ENCODE data around the gene TBC1D22B.
"Not testable (repeated sequence)": the region's sequence is repeated elsewhere in the genome, so short reads cannot be mapped to it uniquely, and the experiment has no call there.

TBC1D22B gene

GRCh38 chr6:37314487-37315156, 57.0 kb downstream of the TBC1D22B start:
- in situ Hi-C loops (cut with HindIII; ENCODE audit: low pct_unique_long_range_greater_than_20kb, low sequenced_read_pairs): no loop called here
- TF ChIP-seq JUND (IDR thresholded peaks at IDR 0.05; ENCODE audit: low read depth): no peak
- peak in 1 of 2 experiments; percentile 56 for DNase-seq (ENCODE audit: low read depth in 1 of 2, low spot score in 1 of 2)

- TF ChIP-seq JUND (IDR thresholded peaks at IDR 0.05; ENCODE audit: low read depth): no peak
- DNase-seq (ENCODE audit: low read depth in 1 of 2, low spot score in 1 of 2): no peak
- in situ Hi-C loops (cut with HindIII; ENCODE audit: low pct_unique_long_range_greater_than_20kb, low sequenced_read_pairs): no loop called here
These were observed 57.6 kb downstream of the TBC1D22B start for GRCh38 chr6:37315157-37315515.

- DNase-seq (ENCODE audit: low read depth in 1 of 2, low spot score in 1 of 2): no peak
- TF ChIP-seq JUND (IDR thresholded peaks at IDR 0.05; ENCODE audit: low read depth): no peak
- in situ Hi-C loops (cut with HindIII; ENCODE audit: low pct_unique_long_range_greater_than_20kb, low sequenced_read_pairs): no loop called here
These were observed 58.5 kb downstream of the TBC1D22B start for GRCh38 chr6:37316071-37316470.

DNA sequence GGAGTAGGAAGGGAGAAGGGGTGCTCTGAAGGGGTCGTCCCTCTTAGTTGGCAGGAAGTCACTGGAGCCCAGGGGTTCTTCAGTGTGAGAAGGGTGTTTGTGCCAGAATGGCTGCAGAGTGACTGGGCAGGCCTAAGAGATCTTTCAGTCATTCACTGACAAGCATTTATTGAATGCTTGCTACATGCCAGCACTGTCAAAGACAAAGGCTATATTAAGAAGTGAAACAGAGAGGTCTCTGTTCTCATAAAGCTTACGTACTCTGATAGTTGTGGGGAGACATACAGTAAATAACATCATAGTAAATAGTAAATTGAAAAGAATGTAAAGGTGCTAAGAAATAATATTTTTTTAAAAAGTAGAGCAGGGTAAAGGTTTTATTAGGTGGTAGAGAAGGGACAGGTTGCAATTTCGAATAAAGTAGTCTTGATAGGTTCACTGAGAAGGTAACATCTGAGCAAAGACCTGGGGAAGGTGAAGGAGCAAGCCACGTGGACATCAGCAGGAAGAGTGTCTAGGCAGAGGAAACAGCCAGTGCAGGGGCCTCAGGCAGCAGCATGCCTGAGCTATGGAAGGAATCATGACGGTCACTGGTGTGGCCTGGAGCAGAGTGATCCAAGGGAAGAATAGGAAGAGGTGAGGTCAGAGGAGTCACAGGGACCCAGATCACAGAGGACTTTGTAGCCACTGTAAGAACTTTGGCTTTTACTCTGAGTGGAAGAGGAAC, 59.9 kb downstream of the TBC1D22B start:
- TF ChIP-seq JUND (IDR thresholded peaks at IDR 0.05; ENCODE audit: low read depth): no peak
- in situ Hi-C loops (cut with HindIII; ENCODE audit: low pct_unique_long_range_greater_than_20kb, low sequenced_read_pairs): no loop called here
- no peak for DNase-seq (ENCODE audit: low read depth in 1 of 2, low spot score in 1 of 2)

DNA sequence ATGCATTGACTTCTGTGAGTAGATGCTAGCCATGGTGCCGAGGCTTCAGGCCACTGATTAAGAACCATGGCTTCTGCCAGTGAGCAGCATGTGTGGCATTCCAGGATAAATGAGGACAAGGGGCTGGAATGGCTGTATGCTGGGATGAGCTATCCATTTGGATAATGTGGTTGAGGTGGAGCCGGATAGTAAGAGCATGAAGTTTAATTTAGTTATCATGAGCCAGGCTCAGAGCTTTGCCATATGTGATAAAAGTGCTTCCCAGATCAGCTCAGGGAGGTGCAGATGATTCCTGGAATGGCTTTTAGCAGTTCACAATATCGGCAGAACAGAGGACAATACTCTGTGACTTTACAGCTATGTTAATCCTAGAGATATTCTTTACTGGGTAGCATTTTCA, 61.6 kb downstream of the TBC1D22B start:
- in situ Hi-C loops (cut with HindIII; ENCODE audit: low pct_unique_long_range_greater_than_20kb, low sequenced_read_pairs): no loop called here
- DNase-seq (ENCODE audit: low read depth in 1 of 2, low spot score in 1 of 2): no peak
- TF ChIP-seq JUND (IDR thresholded peaks at IDR 0.05; ENCODE audit: low read depth): no peak

- TF ChIP-seq JUND (IDR thresholded peaks at IDR 0.05; ENCODE audit: low read depth): no peak
- in situ Hi-C loops (cut with HindIII; ENCODE audit: low pct_unique_long_range_greater_than_20kb, low sequenced_read_pairs): no loop called here
- DNase-seq (ENCODE audit: low read depth in 1 of 2, low spot score in 1 of 2): no peak
These were observed 62.4 kb downstream of the TBC1D22B start for GRCh38 chr6:37319856-37320480.

- TF ChIP-seq JUND (IDR thresholded peaks at IDR 0.05; ENCODE audit: low read depth): no peak
- in situ Hi-C loops (cut with HindIII; ENCODE audit: low pct_unique_long_range_greater_than_20kb, low sequenced_read_pairs): no loop called here
- DNase-seq (ENCODE audit: low read depth in 1 of 2, low spot score in 1 of 2): no peak
These were observed 63.1 kb downstream of the TBC1D22B start for GRCh38 chr6:37320646-37321045.

- in situ Hi-C loops (cut with HindIII; ENCODE audit: low pct_unique_long_range_greater_than_20kb, low sequenced_read_pairs): no loop called here
- no peak for TF ChIP-seq JUND (IDR thresholded peaks at IDR 0.05; ENCODE audit: low read depth)
- DNase-seq (ENCODE audit: low read depth in 1 of 2, low spot score in 1 of 2): no peak
These were observed 63.5 kb downstream of the TBC1D22B start for GRCh38 chr6:37321101-37321500.

- in situ Hi-C loops (cut with HindIII; ENCODE audit: low pct_unique_long_range_greater_than_20kb, low sequenced_read_pairs): no loop called here
- no peak for TF ChIP-seq JUND (IDR thresholded peaks at IDR 0.05; ENCODE audit: low read depth)
- DNase-seq (ENCODE audit: low read depth in 1 of 2, low spot score in 1 of 2): no peak
These were observed 64.2 kb downstream of the TBC1D22B start for GRCh38 chr6:37321516-37322415.

GRCh38 chr6:37323580-37323979, 66.0 kb downstream of the TBC1D22B start:
- no peak for DNase-seq (ENCODE audit: low read depth in 1 of 2, low spot score in 1 of 2)
- TF ChIP-seq JUND (IDR thresholded peaks at IDR 0.05; ENCODE audit: low read depth): no peak
- in situ Hi-C loops (cut with HindIII; ENCODE audit: low pct_unique_long_range_greater_than_20kb, low sequenced_read_pairs): no loop called here

DNA sequence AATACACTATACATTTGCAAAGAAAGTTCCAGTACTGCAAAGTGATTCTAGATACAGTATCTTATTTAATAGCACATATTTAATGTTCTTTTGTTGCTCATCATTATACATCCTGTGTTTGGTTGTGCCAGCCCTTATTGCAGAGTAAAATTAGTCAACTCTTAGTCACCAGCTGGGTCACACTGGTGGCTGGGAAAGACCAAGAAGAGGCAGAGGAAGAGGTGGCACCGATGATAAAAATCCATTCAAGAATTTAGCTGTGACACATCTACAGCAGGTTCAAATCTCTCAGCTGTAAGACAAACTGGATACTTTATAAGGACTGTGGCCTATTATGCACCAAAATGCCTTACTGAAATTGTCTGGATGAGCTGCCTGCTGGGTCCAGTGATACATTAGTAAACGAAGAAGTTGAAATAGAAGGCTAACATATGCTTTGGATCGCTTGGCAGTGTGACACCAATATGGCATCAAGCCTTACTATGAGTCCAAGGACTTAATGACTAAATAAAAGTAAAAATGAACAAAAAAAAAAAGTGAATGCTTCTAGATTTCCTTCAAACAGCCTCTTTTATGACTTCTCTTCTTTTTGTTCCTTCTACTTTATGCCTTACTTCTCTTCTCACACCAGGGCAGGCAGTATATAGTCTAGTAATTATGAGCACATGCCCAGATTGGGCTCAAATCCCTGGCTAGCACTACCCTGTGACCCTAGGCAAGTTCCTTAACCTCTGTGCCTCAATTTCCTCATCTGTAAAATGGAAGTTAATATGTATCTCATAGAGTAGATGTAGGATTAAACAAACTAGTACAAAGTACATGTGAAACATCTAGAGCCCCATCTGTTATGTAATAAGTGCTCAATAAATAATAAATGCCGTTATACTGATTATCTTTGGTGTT, 66.8 kb downstream of the TBC1D22B start:
- in situ Hi-C loops (cut with HindIII; ENCODE audit: low pct_unique_long_range_greater_than_20kb, low sequenced_read_pairs): no loop called here
- DNase-seq (ENCODE audit: low read depth in 1 of 2, low spot score in 1 of 2): no peak
- no peak for TF ChIP-seq JUND (IDR thresholded peaks at IDR 0.05; ENCODE audit: low read depth)

DNA sequence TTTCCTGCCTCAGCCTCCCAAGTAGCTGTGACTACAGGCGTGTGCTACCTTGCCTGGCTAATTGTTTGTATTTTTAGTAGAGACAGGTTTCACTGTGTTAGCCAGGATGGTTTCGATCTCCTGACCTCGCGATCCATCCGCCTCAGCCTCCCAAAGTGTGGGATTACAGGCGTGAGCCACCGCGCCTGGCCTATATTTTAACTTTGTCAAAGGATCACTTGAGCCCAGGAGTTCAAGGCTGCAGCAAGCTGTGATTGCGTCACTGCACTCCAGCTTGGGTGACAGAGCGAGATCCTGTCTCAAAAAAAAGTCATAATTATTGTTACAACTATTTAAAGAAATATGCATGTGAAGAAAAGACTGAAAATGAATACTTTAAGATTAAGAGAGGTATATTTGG, 72.8 kb downstream of the TBC1D22B start:
- in situ Hi-C loops (cut with HindIII; ENCODE audit: low pct_unique_long_range_greater_than_20kb, low sequenced_read_pairs); DNase-seq (ENCODE audit: low read depth in 1 of 2, low spot score in 1 of 2): not testable (repeated sequence)

Data from T47D (cell line).